ENCODE results near the gene AKTIP. TPM values are rescaled to one million over a fixed set of nuclear protein-coding genes. Genes with fewer than 3 reads are reported as not detected.

The AKTIP gene
- total RNA-seq, 1 donor from 2014 or later, result 16.6 TPM

- no peaks in the 10 kb centered on the region for H3K27me3 Mint-ChIP-seq (ENCODE audit: insufficient read depth)
- H3K27ac Mint-ChIP-seq, result no peak overlapping the region
- peaks cover 5% of the 10 kb centered on the region for H3K9me3 Mint-ChIP-seq
- intact Hi-C loops (cut with micrococcal nuclease), result loop anchor here (2.0 to 10.0 kb wide), 2 partner anchors 196 to 380 kb away; no protein-coding TSS in a partner anchor
- DNase-seq (ENCODE audit: low spot score), result no peak
- peaks cover 11% of the 10 kb centered on the region for H3K36me3 Mint-ChIP-seq (ENCODE audit: low read depth)
- H3K4me1 Mint-ChIP-seq (ENCODE audit: low read depth), result peaks cover 57% of the 10 kb centered on the region
- no peak overlapping the region for H3K4me3 Mint-ChIP-seq
These were observed 8.0 kb upstream of the AKTIP start for GRCh38 chr16:53511084-53511402.

DNA sequence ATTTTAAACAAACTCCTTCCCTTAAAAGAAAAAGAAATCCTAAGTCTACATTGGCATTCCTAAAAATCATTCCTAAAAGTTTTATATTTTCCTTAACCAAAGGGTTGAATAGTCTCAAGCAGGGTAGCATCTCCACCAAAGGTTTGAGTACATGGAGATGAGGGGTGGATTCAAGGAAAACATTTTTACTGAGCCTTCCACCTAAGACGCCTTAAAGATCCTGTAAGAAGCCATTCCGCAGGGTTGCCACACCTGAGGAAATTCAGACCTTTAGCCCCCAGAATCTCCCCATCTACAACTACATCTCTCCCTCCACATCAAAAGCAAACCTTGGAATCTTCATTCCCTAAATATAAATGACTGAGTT lies 7.7 kb upstream of the AKTIP start:
- H3K27me3 Mint-ChIP-seq (ENCODE audit: insufficient read depth), result no peaks in the 10 kb centered on the region
- H3K9me3 Mint-ChIP-seq, result peaks cover 5% of the 10 kb centered on the region
- H3K4me1 Mint-ChIP-seq (ENCODE audit: low read depth), result peaks cover 57% of the 10 kb centered on the region
- no peak for DNase-seq (ENCODE audit: low spot score)
- intact Hi-C loops (cut with micrococcal nuclease), result loop anchor here (1.0 to 10.0 kb wide), 3 partner anchors 196 to 455 kb away; no protein-coding TSS in a partner anchor
- peaks cover 11% of the 10 kb centered on the region for H3K36me3 Mint-ChIP-seq (ENCODE audit: low read depth)
- no peak overlapping the region for H3K4me3 Mint-ChIP-seq
- no peak overlapping the region for H3K27ac Mint-ChIP-seq

DNA sequence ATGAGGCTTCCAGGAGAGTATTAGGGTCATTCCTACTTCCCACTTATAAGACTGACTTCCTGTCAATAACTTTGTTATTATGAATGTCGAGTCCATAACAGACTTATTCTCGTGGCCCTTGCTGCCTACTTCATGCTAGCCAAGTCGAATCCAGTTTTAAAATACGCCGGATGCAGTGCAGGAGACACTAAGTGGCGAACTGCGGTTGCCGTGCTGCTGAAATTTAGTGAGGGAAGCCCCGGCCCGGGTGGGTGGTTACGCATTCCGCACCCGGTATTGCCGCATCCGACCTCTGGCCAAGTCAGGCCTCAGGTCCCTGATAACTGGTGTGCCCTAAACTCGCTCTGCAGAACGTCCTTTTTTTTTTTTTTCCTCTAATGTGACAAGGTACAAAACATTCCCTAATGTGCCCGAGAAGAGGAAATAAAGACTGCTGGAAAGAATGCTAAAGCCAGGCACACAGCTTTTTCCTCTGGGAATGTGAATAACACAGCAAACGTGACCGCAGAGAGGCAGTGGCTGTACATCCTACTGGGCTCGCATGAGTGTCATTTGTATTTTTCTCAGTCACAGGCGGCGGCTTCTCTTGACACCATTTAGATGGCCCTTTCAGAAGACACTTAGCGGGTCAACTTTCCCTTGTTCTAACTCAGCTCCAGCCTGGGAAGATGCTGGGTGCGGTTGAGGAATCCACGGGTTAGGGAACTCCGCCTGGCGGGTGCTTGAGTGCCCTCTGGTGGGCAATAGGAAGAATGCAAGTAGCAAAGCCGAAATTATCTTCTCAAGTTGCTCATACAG lies 7.1 kb upstream of the AKTIP start:
- Mint-ChIP-seq H3K27me3 (ENCODE audit: insufficient read depth) (no peaks in the 10 kb centered on the region), H3K4me1 (ENCODE audit: low read depth) (peaks cover 62% of the 10 kb centered on the region), H3K27ac (no peak overlapping the region), H3K36me3 (ENCODE audit: low read depth) (peaks cover 11% of the 10 kb centered on the region), H3K9me3 (peaks cover 5% of the 10 kb centered on the region), H3K4me3 (no peak overlapping the region)
- DNase-seq (ENCODE audit: low spot score), result peak; percentile 22
- intact Hi-C loops (cut with micrococcal nuclease), result loop anchor here (1.0 to 10.0 kb wide), 4 partner anchors 195 to 455 kb away; no protein-coding TSS in a partner anchor

GRCh38 chr16:53507464-53508179 lies 4.6 kb upstream of the AKTIP start:
- intact Hi-C loops (cut with micrococcal nuclease), result loop anchor here (10.0 kb wide), 1 partner anchor 243 kb away; no protein-coding TSS in a partner anchor

GRCh38 chr16:53506254-53506653 lies 3.2 kb upstream of the AKTIP start:
- DNase-seq (ENCODE audit: low spot score), result no peak
- no peak overlapping the region for H3K27ac Mint-ChIP-seq
- intact Hi-C loops (cut with micrococcal nuclease), result loop anchor here (10.0 kb wide), 1 partner anchor 241 kb away; no protein-coding TSS in a partner anchor
- H3K36me3 Mint-ChIP-seq (ENCODE audit: low read depth), result no peaks in the 10 kb centered on the region
- H3K4me1 Mint-ChIP-seq (ENCODE audit: low read depth), result peaks cover 66% of the 10 kb centered on the region
- no peak overlapping the region for H3K4me3 Mint-ChIP-seq
- no peaks in the 10 kb centered on the region for H3K27me3 Mint-ChIP-seq (ENCODE audit: insufficient read depth)
- H3K9me3 Mint-ChIP-seq, result no peaks in the 10 kb centered on the region

More at GRCh38 chr16:53507464-53508179, 4.6 kb upstream of the AKTIP start:
- Mint-ChIP-seq H3K36me3 (ENCODE audit: low read depth) (peaks cover 2% of the 10 kb centered on the region), H3K4me3 (no peak overlapping the region), H3K27ac (no peak overlapping the region), H3K27me3 (ENCODE audit: insufficient read depth) (no peaks in the 10 kb centered on the region), H3K4me1 (ENCODE audit: low read depth) (peaks cover 64% of the 10 kb centered on the region), H3K9me3 (no peaks in the 10 kb centered on the region)
- no peak for DNase-seq (ENCODE audit: low spot score)

- intact Hi-C loops (cut with micrococcal nuclease), result loop anchor here (5.0 to 10.0 kb wide), 2 partner anchors 132 to 240 kb away; no protein-coding TSS in a partner anchor
- Mint-ChIP-seq H3K36me3 (ENCODE audit: low read depth) (peaks cover 5% of the 10 kb centered on the region), H3K4me3 (peak overlapping the region; percentile 87), H3K27me3 (ENCODE audit: insufficient read depth) (no peaks in the 10 kb centered on the region), H3K27ac (peak overlapping the region; percentile 86), H3K4me1 (ENCODE audit: low read depth) (peaks cover 63% of the 10 kb centered on the region), H3K9me3 (no peaks in the 10 kb centered on the region)
- no peak for DNase-seq (ENCODE audit: low spot score)
These were observed 1.7 kb upstream of the AKTIP start for GRCh38 chr16:53504665-53505064.

DNA sequence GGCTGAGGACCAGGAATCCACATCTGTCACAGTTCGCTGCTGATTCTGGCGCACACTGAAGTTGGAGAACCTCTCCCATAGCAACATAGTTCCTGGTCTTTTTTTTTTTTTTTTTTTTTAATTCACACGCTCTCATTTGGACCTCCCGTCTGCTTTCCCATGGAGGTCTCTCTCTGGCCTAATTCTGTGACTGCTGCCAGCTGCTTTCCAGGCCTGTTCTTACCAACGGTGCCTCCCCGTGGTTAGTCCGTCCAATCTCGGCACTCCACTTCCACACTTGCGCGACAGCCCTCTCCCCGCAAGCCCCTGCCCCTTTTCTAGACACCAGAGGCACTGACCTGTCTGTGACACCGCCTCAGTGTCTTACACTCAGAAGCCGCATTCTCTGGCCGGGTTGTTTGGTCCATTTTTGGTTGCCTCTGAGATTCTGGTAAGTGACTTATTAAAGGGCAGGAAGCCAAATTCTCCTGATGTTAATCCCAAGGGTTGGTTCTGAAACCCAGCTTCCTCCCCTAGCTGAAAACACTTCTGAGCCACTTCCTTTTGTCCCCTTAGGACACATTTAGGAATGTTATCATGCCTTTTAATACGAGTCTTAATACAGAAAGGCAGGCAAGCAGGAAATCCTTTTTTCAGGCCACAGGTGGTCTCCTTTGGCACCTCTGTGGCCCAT lies 1.1 kb upstream of the AKTIP start:
- Mint-ChIP-seq H3K4me1 (ENCODE audit: low read depth) (peaks cover 63% of the 10 kb centered on the region), H3K36me3 (ENCODE audit: low read depth) (peaks cover 6% of the 10 kb centered on the region), H3K27me3 (ENCODE audit: insufficient read depth) (no peaks in the 10 kb centered on the region), H3K9me3 (no peaks in the 10 kb centered on the region), H3K27ac (peak overlapping the region; percentile 86), H3K4me3 (peak overlapping the region; percentile 87)
- DNase-seq (ENCODE audit: low spot score), result peak; percentile 12
- intact Hi-C loops (cut with micrococcal nuclease), result loop anchor here (1.0 to 10.0 kb wide), 9 partner anchors 14 to 449 kb away; partner anchors contain the start of genes FTO and RBL2

DNA sequence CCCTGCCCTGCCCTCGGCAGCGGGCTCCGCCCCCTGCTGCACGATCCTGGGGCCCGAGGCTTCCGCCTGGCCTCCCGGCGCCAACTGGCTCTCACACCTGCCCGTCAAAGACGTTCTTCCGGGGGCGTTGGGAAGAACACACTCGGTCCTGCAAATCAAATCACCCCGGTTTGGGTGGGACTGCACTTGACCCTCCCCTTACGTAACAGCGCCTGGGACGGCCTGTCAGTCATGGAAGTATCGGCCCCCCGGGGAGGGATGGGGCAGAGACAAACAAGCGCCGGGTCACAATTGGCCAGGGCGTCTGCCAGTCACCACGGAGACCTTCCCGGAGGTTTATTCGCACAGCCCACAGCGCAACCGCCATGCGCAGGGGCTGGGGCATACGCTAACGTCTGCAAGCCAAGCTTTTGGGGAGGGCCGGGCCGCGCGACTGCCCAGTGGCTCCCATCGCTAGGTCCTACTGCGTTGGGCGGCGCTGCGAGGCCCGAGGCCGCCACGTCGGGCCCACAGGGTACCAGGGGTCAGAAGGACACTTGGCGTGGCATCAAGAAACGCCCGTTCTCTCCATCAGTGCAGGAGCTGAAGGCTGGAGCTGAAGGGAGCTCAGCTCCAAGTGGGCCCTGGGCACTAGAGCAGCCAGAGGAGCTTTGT lies 388 bp upstream of the AKTIP start:
- peak overlapping the region; percentile 87 for H3K4me3 Mint-ChIP-seq
- intact Hi-C loops (cut with micrococcal nuclease), result loop anchor here (1.0 to 10.0 kb wide), 9 partner anchors 15 to 448 kb away; partner anchors contain the start of genes FTO and RBL2
- peaks cover 11% of the 10 kb centered on the region for H3K36me3 Mint-ChIP-seq (ENCODE audit: low read depth)
- H3K27ac Mint-ChIP-seq, result peak overlapping the region; percentile 93
- no peaks in the 10 kb centered on the region for H3K9me3 Mint-ChIP-seq
- peaks cover 70% of the 10 kb centered on the region for H3K4me1 Mint-ChIP-seq (ENCODE audit: low read depth)
- H3K27me3 Mint-ChIP-seq (ENCODE audit: insufficient read depth), result no peaks in the 10 kb centered on the region
- peak; percentile 100 for DNase-seq (ENCODE audit: low spot score)

GRCh38 chr16:53501216-53501859 lies 1.7 kb downstream of the AKTIP start:
- Mint-ChIP-seq H3K27ac (peak overlapping the region; percentile 12), H3K27me3 (ENCODE audit: insufficient read depth) (no peaks in the 10 kb centered on the region), H3K4me3 (peak overlapping the region; percentile 97), H3K4me1 (ENCODE audit: low read depth) (peaks cover 60% of the 10 kb centered on the region), H3K9me3 (no peaks in the 10 kb centered on the region), H3K36me3 (ENCODE audit: low read depth) (peaks cover 24% of the 10 kb centered on the region)
- DNase-seq (ENCODE audit: low spot score), result no peak
- intact Hi-C loops (cut with micrococcal nuclease), result loop anchor here (5.0 to 10.0 kb wide), 2 partner anchors 129 to 237 kb away; no protein-coding TSS in a partner anchor

DNA sequence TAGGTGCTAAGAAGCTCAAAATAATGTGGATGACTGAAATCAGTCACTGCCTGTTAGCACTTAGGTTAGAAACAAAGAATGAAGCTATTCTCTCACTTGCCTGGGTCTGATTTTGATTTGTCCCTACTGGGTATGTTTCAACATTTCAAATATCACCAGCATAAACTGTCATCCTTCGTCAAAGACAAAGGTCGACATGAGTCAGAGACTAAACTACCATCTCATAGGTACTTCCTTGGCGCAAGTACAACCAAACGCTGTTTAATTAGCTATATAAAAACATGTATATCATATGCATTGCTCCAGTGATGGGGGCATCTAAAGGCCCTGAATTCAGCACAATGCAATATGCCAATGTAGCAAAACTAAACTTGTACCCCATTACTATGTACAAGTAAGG lies 4.0 kb downstream of the AKTIP start:
- Mint-ChIP-seq H3K27me3 (ENCODE audit: insufficient read depth) (no peaks in the 10 kb centered on the region), H3K9me3 (no peaks in the 10 kb centered on the region), H3K4me1 (ENCODE audit: low read depth) (peaks cover 42% of the 10 kb centered on the region), H3K36me3 (ENCODE audit: low read depth) (peaks cover 43% of the 10 kb centered on the region), H3K27ac (peak overlapping the region; percentile 63), H3K4me3 (no peak overlapping the region)
- intact Hi-C loops (cut with micrococcal nuclease), result no loop called here
- DNase-seq (ENCODE audit: low spot score), result no peak

DNA sequence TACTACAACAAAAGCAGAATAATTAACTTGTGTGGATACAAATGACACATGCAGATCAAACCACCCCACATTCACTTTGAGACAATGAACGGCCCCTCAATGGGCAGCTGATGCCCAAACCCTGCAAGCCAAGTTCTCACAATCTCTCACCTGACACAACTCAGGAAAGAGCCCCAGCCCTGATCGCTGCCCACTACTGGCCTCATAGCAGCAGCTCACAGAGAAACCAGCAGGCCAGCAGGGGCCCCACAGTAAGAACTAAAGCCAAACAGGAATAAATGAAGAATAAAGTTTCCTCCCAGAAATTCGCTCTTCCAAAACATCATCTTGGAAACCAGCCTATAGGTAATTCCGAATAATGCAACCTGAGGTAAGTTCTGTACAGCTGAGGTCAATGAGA lies 7.7 kb downstream of the AKTIP start:
- intact Hi-C loops (cut with micrococcal nuclease), result no loop called here
- Mint-ChIP-seq H3K27me3 (ENCODE audit: insufficient read depth) (no peaks in the 10 kb centered on the region), H3K4me3 (no peak overlapping the region), H3K9me3 (no peaks in the 10 kb centered on the region), H3K4me1 (ENCODE audit: low read depth) (peaks cover 29% of the 10 kb centered on the region), H3K36me3 (ENCODE audit: low read depth) (peaks cover 57% of the 10 kb centered on the region), H3K27ac (peak overlapping the region; percentile 35)
- no peak for DNase-seq (ENCODE audit: low spot score)

GRCh38 chr16:53494636-53495035 lies 8.4 kb downstream of the AKTIP start:
- Mint-ChIP-seq H3K9me3 (no peaks in the 10 kb centered on the region), H3K4me1 (ENCODE audit: low read depth) (peaks cover 24% of the 10 kb centered on the region), H3K27ac (no peak overlapping the region), H3K27me3 (ENCODE audit: insufficient read depth) (no peaks in the 10 kb centered on the region), H3K4me3 (no peak overlapping the region), H3K36me3 (ENCODE audit: low read depth) (peaks cover 59% of the 10 kb centered on the region)
- no peak for DNase-seq (ENCODE audit: low spot score)
- intact Hi-C loops (cut with micrococcal nuclease), result no loop called here
